Measurements from ENCODE around the gene FYN.

The FYN gene

DNA sequence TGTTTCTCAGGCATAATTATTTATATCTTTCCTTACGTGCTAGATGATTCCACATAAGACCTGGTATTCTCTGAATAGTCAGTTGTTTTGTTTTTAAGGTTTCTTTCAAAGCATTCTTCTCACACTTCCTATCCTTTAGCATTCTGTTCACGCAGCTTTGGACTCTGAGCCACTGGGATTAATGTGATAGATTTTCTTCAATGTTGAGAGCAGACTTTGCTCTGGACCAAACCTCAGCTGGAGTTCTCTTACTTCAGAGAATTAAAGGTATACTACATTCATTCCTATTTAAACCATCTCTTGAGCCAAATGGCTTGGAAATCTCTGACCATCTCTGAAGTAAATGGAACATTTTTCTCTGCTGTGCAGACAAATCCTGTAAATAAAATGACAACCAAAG is 196.9 kb downstream of the FYN start:
- no peak overlapping the region for H3K4me3 ChIP-seq (ENCODE audit: low read depth in 1 of 2, low read length in 2 of 2)
- no peaks in the 10 kb centered on the region for H3K9me3 ChIP-seq (ENCODE audit: low read length)
- H3K36me3 ChIP-seq (ENCODE audit: insufficient read depth, low read length) = peaks cover 14% of the 10 kb centered on the region
- H3K27me3 ChIP-seq (ENCODE audit: control insufficient read depth in 1 of 2, insufficient read depth in 2 of 2, low read length in 2 of 2) = no peaks in the 10 kb centered on the region
- H3K9ac ChIP-seq (ENCODE audit: low read length) = no peak overlapping the region
- H3K27ac ChIP-seq (ENCODE audit: low read depth, low read length) = no peak overlapping the region
- H3K4me1 ChIP-seq (ENCODE audit: insufficient read depth, low read length) = peaks cover 11% of the 10 kb centered on the region

DNA sequence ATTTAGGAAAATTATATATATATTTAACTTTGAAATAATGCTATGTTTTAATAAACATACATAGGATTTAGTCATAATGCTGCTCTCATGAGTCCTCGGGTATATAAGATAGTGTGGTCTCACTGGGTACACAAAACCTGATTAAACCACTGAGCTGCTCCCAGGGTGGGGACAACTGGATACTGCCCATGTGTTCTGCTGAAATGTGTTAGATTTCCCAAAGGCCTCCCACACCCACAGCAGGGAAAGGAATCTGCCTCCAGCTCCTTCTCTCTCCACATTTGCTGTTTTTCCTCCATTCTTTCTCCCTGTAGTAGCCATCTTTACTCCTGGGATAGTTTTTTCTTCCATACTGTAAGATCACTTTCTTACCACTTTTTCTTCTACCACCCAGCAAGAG is 198.4 kb downstream of the FYN start:
- H3K36me3 ChIP-seq (ENCODE audit: insufficient read depth, low read length) = peaks cover 14% of the 10 kb centered on the region
- no peak overlapping the region for H3K9ac ChIP-seq (ENCODE audit: low read length)
- H3K27me3 ChIP-seq (ENCODE audit: control insufficient read depth in 1 of 2, insufficient read depth in 2 of 2, low read length in 2 of 2) = no peaks in the 10 kb centered on the region
- H3K27ac ChIP-seq (ENCODE audit: low read depth, low read length) = no peak overlapping the region
- no peaks in the 10 kb centered on the region for H3K9me3 ChIP-seq (ENCODE audit: low read length)
- peaks cover 9% of the 10 kb centered on the region for H3K4me1 ChIP-seq (ENCODE audit: insufficient read depth, low read length)
- no peak overlapping the region for H3K4me3 ChIP-seq (ENCODE audit: low read depth in 1 of 2, low read length in 2 of 2)

DNA sequence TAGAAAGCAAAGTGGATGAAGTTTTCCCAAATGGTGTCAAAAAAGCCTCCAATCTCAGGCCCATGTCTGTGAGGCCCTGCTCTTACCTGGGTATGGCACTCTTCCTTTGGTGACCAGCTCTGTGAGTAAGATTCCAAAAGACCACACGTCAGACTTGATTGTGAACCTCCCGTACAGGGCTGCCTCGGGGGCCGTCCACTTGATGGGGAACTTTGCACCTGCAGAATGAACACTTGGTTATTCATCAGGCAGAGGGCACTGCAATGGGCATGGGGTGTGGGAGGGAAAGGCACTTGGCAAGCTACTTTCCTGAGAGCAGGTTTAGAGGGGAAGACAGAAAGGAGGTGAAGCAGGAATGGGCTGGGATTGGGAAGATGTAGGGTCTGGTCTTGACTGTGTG is 198.8 kb downstream of the FYN start:
- peaks cover 10% of the 10 kb centered on the region for H3K36me3 ChIP-seq (ENCODE audit: insufficient read depth, low read length)
- no peaks in the 10 kb centered on the region for H3K27me3 ChIP-seq (ENCODE audit: control insufficient read depth in 1 of 2, insufficient read depth in 2 of 2, low read length in 2 of 2)
- peaks cover 9% of the 10 kb centered on the region for H3K4me1 ChIP-seq (ENCODE audit: insufficient read depth, low read length)
- no peak overlapping the region for H3K27ac ChIP-seq (ENCODE audit: low read depth, low read length)
- H3K9me3 ChIP-seq (ENCODE audit: low read length) = no peaks in the 10 kb centered on the region
- H3K9ac ChIP-seq (ENCODE audit: low read length) = no peak overlapping the region
- peak overlapping the region in 1 of 2 donors; percentile 10 for H3K4me3 ChIP-seq (ENCODE audit: low read depth in 1 of 2, low read length in 2 of 2)

DNA sequence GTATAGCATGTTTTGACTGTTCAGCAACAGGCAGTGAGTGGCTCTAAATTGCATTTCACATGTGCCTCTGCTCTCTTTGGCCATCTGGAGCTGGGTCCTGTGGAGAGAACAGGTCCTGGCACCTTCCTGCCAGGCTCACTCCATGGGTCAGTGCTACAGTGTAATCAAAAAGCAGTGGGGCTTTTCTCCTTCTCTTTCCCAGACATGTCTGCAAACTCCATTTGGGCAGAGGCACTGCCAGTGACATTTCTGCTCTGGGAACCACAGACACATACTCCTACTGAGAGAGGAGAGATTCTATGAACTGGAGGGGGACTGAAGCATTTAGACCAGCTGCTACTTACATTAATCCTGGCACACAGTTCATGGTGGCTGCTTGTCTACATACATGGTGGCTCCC is 199.3 kb downstream of the FYN start:
- Histone ChIP-seq H3K4me1 (ENCODE audit: insufficient read depth, low read length) (peaks cover 9% of the 10 kb centered on the region), H3K9me3 (ENCODE audit: low read length) (no peaks in the 10 kb centered on the region), H3K9ac (ENCODE audit: low read length) (no peak overlapping the region), H3K27me3 (ENCODE audit: control insufficient read depth in 1 of 2, insufficient read depth in 2 of 2, low read length in 2 of 2) (no peaks in the 10 kb centered on the region), H3K27ac (ENCODE audit: low read depth, low read length) (no peak overlapping the region), H3K4me3 (ENCODE audit: low read depth in 1 of 2, low read length in 2 of 2) (no peak overlapping the region), H3K36me3 (ENCODE audit: insufficient read depth, low read length) (peaks cover 10% of the 10 kb centered on the region)

DNA sequence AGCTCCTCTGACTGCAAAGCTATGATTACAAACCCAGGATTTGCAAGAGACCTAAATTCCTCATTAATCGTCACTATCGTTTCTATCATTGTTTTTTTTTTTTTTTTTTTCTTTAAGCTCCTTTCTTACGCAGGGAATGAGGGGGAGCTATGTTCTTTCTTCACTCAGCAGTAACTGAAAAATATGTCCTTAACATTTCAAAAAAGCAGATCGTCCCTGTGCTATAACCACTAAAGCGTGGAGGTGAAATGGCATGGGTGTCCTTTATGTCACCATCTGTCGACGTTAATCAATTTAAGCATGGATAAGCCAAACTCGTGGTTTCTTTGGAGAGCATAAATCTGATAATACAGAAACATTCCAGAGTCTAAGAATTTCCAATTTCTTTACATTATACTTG is 199.7 kb downstream of the FYN start:
- no peaks in the 10 kb centered on the region for H3K27me3 ChIP-seq (ENCODE audit: control insufficient read depth in 1 of 2, insufficient read depth in 2 of 2, low read length in 2 of 2)
- no peaks in the 10 kb centered on the region for H3K9me3 ChIP-seq (ENCODE audit: low read length)
- H3K4me1 ChIP-seq (ENCODE audit: insufficient read depth, low read length) = peaks cover 13% of the 10 kb centered on the region
- peaks cover 10% of the 10 kb centered on the region for H3K36me3 ChIP-seq (ENCODE audit: insufficient read depth, low read length)
- H3K27ac ChIP-seq (ENCODE audit: low read depth, low read length) = no peak overlapping the region
- H3K9ac ChIP-seq (ENCODE audit: low read length) = no peak overlapping the region
- no peak overlapping the region for H3K4me3 ChIP-seq (ENCODE audit: low read depth in 1 of 2, low read length in 2 of 2)

DNA sequence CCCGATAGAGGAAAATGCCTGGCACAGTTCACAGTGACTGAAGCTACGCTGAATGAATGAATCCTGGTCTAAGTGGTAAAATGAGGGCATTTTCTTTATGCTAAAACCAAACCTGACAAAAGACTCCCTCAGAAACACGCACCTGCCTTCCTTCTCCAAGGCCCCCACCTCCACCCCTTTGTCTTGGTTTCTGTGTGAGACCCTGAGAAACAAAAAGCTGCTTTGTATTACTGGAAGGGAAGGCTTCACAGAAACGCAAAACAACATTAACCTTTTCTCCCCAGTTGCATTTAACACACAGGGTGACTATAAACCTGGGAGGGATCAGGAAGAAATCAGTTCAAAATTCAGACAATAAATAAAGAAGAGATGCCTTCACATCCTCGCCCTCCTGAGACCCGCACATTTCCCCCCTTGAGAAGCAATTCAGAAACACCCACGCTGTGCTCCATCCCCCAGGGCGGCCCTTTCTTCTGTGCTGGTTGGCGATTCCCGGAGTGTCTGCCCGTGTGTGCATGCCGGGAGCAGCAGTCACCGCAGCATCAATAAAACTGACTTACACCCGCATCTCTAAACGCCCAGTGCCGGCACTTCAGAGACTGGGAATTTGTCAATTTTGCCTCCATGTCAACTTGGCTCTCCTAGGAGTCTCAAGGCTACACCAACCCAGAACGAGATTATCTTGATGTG is 200.3 kb downstream of the FYN start:
- no peak overlapping the region for H3K9ac ChIP-seq (ENCODE audit: low read length)
- H3K27me3 ChIP-seq (ENCODE audit: control insufficient read depth in 1 of 2, insufficient read depth in 2 of 2, low read length in 2 of 2) = no peaks in the 10 kb centered on the region
- H3K4me3 ChIP-seq (ENCODE audit: low read depth in 1 of 2, low read length in 2 of 2) = peak overlapping the region in 1 of 2 donors; percentile 9
- no peaks in the 10 kb centered on the region for H3K9me3 ChIP-seq (ENCODE audit: low read length)
- H3K27ac ChIP-seq (ENCODE audit: low read depth, low read length) = no peak overlapping the region
- H3K4me1 ChIP-seq (ENCODE audit: insufficient read depth, low read length) = peaks cover 19% of the 10 kb centered on the region
- peaks cover 10% of the 10 kb centered on the region for H3K36me3 ChIP-seq (ENCODE audit: insufficient read depth, low read length)

DNA sequence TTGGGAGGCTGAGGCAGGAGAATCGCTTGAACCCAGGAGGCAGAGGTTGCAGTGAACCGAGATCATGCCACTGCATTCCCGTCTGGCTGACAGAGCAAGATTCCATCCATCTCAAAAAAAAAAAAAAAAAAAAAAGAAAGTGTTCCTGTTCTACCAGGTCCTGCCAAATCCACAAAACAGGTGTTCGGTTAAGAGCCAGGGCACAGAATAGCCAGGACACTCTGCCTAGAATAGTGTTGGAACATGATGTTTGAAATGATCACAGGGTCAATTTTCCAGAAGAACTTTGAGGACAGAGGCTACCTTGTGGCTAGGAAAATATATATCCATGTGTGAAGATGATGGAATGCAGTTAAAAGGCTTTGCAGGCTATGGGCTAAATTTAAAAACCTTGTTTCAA is 203.9 kb downstream of the FYN start:
- H3K27ac ChIP-seq (ENCODE audit: low read depth, low read length) = no peak overlapping the region

DNA sequence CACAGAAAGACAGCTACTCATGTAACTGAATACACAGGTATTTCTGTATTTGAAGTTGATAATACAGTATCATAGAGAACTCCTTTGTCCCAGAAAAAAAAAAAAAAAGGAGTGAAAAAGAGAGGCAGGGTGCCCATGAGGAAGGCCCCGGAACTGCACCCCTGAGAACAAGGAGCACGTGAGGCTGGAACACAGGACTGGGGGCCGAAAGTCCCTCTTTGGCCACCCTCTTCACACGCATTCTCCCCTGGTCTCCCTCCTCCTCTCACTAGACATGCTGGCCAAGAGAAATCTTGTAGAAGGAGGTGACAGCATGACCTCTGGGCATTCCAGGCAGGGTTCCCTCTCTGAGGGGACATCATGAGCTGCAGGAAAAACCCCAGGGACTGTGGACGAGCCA is 204.8 kb downstream of the FYN start:
- Histone ChIP-seq H3K36me3 (ENCODE audit: insufficient read depth, low read length) (no peaks in the 10 kb centered on the region), H3K27me3 (ENCODE audit: control insufficient read depth in 1 of 2, insufficient read depth in 2 of 2, low read length in 2 of 2) (no peaks in the 10 kb centered on the region), H3K4me1 (ENCODE audit: insufficient read depth, low read length) (peaks cover 60% of the 10 kb centered on the region), H3K9ac (ENCODE audit: low read length) (no peak overlapping the region), H3K27ac (ENCODE audit: low read depth, low read length) (peak overlapping the region; percentile 27), H3K4me3 (ENCODE audit: low read depth in 1 of 2, low read length in 2 of 2) (no peak overlapping the region), H3K9me3 (ENCODE audit: low read length) (no peaks in the 10 kb centered on the region)

More for the DNA sequence above, 203.9 kb downstream of the FYN start:
- H3K4me1 ChIP-seq (ENCODE audit: insufficient read depth, low read length) = peaks cover 51% of the 10 kb centered on the region
- no peak overlapping the region for H3K4me3 ChIP-seq (ENCODE audit: low read depth in 1 of 2, low read length in 2 of 2)
- no peak overlapping the region for H3K9ac ChIP-seq (ENCODE audit: low read length)
- no peaks in the 10 kb centered on the region for H3K9me3 ChIP-seq (ENCODE audit: low read length)
- H3K27me3 ChIP-seq (ENCODE audit: control insufficient read depth in 1 of 2, insufficient read depth in 2 of 2, low read length in 2 of 2) = no peaks in the 10 kb centered on the region
- H3K36me3 ChIP-seq (ENCODE audit: insufficient read depth, low read length) = peaks cover 8% of the 10 kb centered on the region

DNA sequence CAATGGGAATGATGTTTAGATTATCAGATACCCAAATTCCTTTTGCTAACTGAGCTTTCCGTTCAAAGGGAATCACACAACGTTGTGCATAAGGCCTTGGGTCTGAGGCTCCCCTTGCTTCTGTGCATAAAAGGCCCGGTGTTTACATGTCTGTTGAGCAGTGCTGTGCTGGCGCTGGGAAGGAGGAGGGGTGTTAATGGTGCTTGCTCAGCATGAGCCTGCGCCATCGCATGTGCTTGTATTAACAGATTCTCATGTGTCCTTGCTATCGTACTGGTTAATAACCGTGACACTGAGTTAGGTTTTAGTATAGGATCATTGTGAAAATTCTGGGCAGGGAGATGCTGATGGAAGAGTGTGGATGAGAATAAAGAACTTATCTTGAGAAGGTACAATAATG is 205.3 kb downstream of the FYN start:
- Histone ChIP-seq H3K4me3 (ENCODE audit: low read depth in 1 of 2, low read length in 2 of 2) (no peak overlapping the region), H3K36me3 (ENCODE audit: insufficient read depth, low read length) (no peaks in the 10 kb centered on the region), H3K9ac (ENCODE audit: low read length) (no peak overlapping the region), H3K27me3 (ENCODE audit: control insufficient read depth in 1 of 2, insufficient read depth in 2 of 2, low read length in 2 of 2) (no peaks in the 10 kb centered on the region), H3K27ac (ENCODE audit: low read depth, low read length) (peak overlapping the region; percentile 57), H3K9me3 (ENCODE audit: low read length) (no peaks in the 10 kb centered on the region), H3K4me1 (ENCODE audit: insufficient read depth, low read length) (peaks cover 60% of the 10 kb centered on the region)

DNA sequence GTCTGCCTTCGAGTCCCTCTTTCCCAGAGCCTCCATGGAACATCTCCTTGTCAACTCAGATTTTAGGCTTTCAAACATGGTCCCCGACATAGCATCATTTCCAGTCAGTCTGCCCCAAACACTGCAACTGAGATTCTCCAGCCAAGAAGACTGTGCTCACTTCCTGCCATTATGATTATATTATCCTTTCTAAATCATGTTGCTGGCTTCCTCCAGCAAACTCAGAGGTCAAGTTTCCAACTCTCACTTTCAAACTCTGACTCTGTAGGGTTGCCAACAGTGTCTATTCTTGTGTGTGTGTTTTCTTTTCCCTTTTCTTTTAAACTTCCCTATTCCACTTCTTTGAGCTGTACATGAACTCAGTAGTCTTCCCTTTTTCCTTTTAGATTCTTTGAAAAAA is 206.4 kb downstream of the FYN start:
- H3K9me3 ChIP-seq (ENCODE audit: low read length) = no peaks in the 10 kb centered on the region
- no peak overlapping the region for H3K9ac ChIP-seq (ENCODE audit: low read length)
- H3K36me3 ChIP-seq (ENCODE audit: insufficient read depth, low read length) = no peaks in the 10 kb centered on the region
- no peak overlapping the region for H3K4me3 ChIP-seq (ENCODE audit: low read depth in 1 of 2, low read length in 2 of 2)
- H3K27me3 ChIP-seq (ENCODE audit: control insufficient read depth in 1 of 2, insufficient read depth in 2 of 2, low read length in 2 of 2) = no peaks in the 10 kb centered on the region
- peak overlapping the region; percentile 57 for H3K27ac ChIP-seq (ENCODE audit: low read depth, low read length)
- H3K4me1 ChIP-seq (ENCODE audit: insufficient read depth, low read length) = peaks cover 67% of the 10 kb centered on the region

DNA sequence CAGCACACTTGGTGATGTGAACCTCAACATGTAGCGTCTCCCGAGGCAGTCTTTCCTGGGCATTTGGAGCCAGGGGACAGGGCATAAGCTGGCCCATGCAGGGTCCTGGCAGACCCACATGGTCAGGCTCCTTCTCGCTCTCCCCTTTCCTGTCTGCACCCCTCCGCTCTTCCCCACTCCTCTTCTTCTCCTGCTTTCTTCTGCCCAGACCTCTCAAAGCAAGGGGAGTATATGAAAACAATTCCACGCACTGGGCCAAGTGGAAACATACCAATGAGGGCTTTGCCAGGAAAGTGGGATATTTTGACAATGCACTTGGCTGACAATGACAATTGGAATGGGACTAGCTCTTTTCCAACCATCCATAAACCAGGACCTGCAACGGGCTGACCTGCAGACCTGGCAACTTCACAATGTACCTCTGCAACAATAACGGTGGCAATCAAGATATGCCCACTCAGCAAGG is 208.7 kb downstream of the FYN start:
- peak overlapping the region in 1 of 2 donors; percentile 29 for H3K4me3 ChIP-seq (ENCODE audit: low read depth in 1 of 2, low read length in 2 of 2)
- H3K27me3 ChIP-seq (ENCODE audit: control insufficient read depth in 1 of 2, insufficient read depth in 2 of 2, low read length in 2 of 2) = no peaks in the 10 kb centered on the region
- H3K9ac ChIP-seq (ENCODE audit: low read length) = no peak overlapping the region
- H3K27ac ChIP-seq (ENCODE audit: low read depth, low read length) = peak overlapping the region; percentile 24
- no peaks in the 10 kb centered on the region for H3K36me3 ChIP-seq (ENCODE audit: insufficient read depth, low read length)
- H3K9me3 ChIP-seq (ENCODE audit: low read length) = no peaks in the 10 kb centered on the region
- peaks cover 73% of the 10 kb centered on the region for H3K4me1 ChIP-seq (ENCODE audit: insufficient read depth, low read length)
